ENCODE results near the gene MALRD1.

MALRD1 gene

GRCh38 chr10:19656420-19657042, 607.9 kb downstream of the MALRD1 start:
- no peak for FAIRE-seq

- no peak for FAIRE-seq
These were observed 609.5 kb downstream of the MALRD1 start for GRCh38 chr10:19658131-19658530.

- FAIRE-seq = no peak
These were observed 610.1 kb downstream of the MALRD1 start for GRCh38 chr10:19658622-19659233.

GRCh38 chr10:19659920-19660655, 611.5 kb downstream of the MALRD1 start:
- FAIRE-seq = no peak

- no peak for FAIRE-seq
These were observed 614.7 kb downstream of the MALRD1 start for GRCh38 chr10:19663344-19663743.

GRCh38 chr10:19668116-19668515, 619.5 kb downstream of the MALRD1 start:
- FAIRE-seq = no peak

- no peak for FAIRE-seq
These were observed 627.5 kb downstream of the MALRD1 start for GRCh38 chr10:19676063-19676462.

- FAIRE-seq = no peak
These were observed 634.8 kb downstream of the MALRD1 start for GRCh38 chr10:19683356-19683755.

GRCh38 chr10:19683960-19684359, 635.4 kb downstream of the MALRD1 start:
- FAIRE-seq = no peak

- no peak for FAIRE-seq
These were observed 639.7 kb downstream of the MALRD1 start for GRCh38 chr10:19688344-19688743.

GRCh38 chr10:19689231-19689630, 640.6 kb downstream of the MALRD1 start:
- FAIRE-seq = no peak

GRCh38 chr10:19699299-19699698, 650.7 kb downstream of the MALRD1 start:
- no peak for FAIRE-seq

- FAIRE-seq = no peak
These were observed 652.9 kb downstream of the MALRD1 start for GRCh38 chr10:19701427-19702052.

GRCh38 chr10:19702215-19702614, 653.6 kb downstream of the MALRD1 start:
- FAIRE-seq = no peak

GRCh38 chr10:19704544-19704943, 655.9 kb downstream of the MALRD1 start:
- no peak for FAIRE-seq

GRCh38 chr10:19705250-19705649, 656.6 kb downstream of the MALRD1 start:
- no peak for FAIRE-seq

- FAIRE-seq = no peak
These were observed 658.3 kb downstream of the MALRD1 start for GRCh38 chr10:19706904-19707303.

GRCh38 chr10:19707376-19707775, 658.8 kb downstream of the MALRD1 start:
- FAIRE-seq = no peak

- FAIRE-seq = no peak
These were observed 659.4 kb downstream of the MALRD1 start for GRCh38 chr10:19708031-19708430.

- FAIRE-seq = no peak
These were observed 662.0 kb downstream of the MALRD1 start for GRCh38 chr10:19710600-19710999.

GRCh38 chr10:19713159-19713558, 664.6 kb downstream of the MALRD1 start:
- no peak for FAIRE-seq

GRCh38 chr10:19713800-19714525, 665.4 kb downstream of the MALRD1 start:
- no peak for FAIRE-seq

GRCh38 chr10:19719284-19719683, 670.7 kb downstream of the MALRD1 start:
- no peak for FAIRE-seq

Data from islet of Langerhans (tissue), 1 donor.